ENCODE data around the gene HS6ST3. TPM values are rescaled to one million over a fixed set of nuclear protein-coding genes. Genes with fewer than 3 reads are reported as not detected.
A peak's percentile ranks its signal among the peaks of the same experiment; 100 is the strongest.

HS6ST3 gene
- total RNA-seq, 4 donors from 2014 or later, result 0.08 to 0.47 (median 0.41) TPM

- no peak overlapping the region for H3K4me3 ChIP-seq
- TF ChIP-seq POLR2A (IDR thresholded peaks at IDR 0.05) (no peak), CTCF (IDR thresholded peaks at IDR 0.05) (no peak), EP300 (IDR thresholded peaks at IDR 0.05) (no peak), POLR2AphosphoS5 (IDR thresholded peaks at IDR 0.05) (no peak)
- H3K4me1 ChIP-seq, result peaks cover 16% of the 10 kb centered on the region
- WGBS, result 74% methylated on average over 4 of the region's 4 CpGs
- no peak for DNase-seq (ENCODE audit: low spot score in 2 of 2)
- H3K27me3 ChIP-seq, result no peaks in the 10 kb centered on the region
- H3K27ac ChIP-seq, result no peak overlapping the region
- no peaks in the 10 kb centered on the region for H3K9me3 ChIP-seq
- H3K36me3 ChIP-seq, result no peaks in the 10 kb centered on the region
These were observed 483.7 kb downstream of the HS6ST3 start for GRCh38 chr13:96573563-96573962.

- Histone ChIP-seq H3K27me3 (no peaks in the 10 kb centered on the region), H3K36me3 (no peaks in the 10 kb centered on the region), H3K4me1 (peaks cover 16% of the 10 kb centered on the region), H3K9me3 (no peaks in the 10 kb centered on the region), H3K27ac (peak overlapping the region; percentile 65), H3K4me3 (no peak overlapping the region)
- DNase-seq (ENCODE audit: low spot score in 2 of 2), result peak; percentile 79 to 85
- WGBS, result 54% methylated on average over 14 of the region's 14 CpGs
- TF ChIP-seq POLR2AphosphoS5 (IDR thresholded peaks at IDR 0.05), result peak in 1 of 3 donors; percentile 46
- TF ChIP-seq CTCF (IDR thresholded peaks at IDR 0.05), result no peak
These were observed 485.8 kb downstream of the HS6ST3 start for GRCh38 chr13:96575423-96576320.

- Histone ChIP-seq H3K9me3 (no peaks in the 10 kb centered on the region), H3K4me1 (peaks cover 11% of the 10 kb centered on the region), H3K27ac (no peak overlapping the region), H3K4me3 (no peak overlapping the region), H3K27me3 (no peaks in the 10 kb centered on the region), H3K36me3 (no peaks in the 10 kb centered on the region)
- TF ChIP-seq EP300 (IDR thresholded peaks at IDR 0.05) (no peak), POLR2A (IDR thresholded peaks at IDR 0.05) (no peak), POLR2AphosphoS5 (IDR thresholded peaks at IDR 0.05) (no peak), CTCF (IDR thresholded peaks at IDR 0.05) (no peak)
- no peak for DNase-seq (ENCODE audit: low spot score in 2 of 2)
These were observed 491.8 kb downstream of the HS6ST3 start for GRCh38 chr13:96581741-96582140.

GRCh38 chr13:96615252-96615651 lies 525.3 kb downstream of the HS6ST3 start:
- no peak for DNase-seq (ENCODE audit: low spot score in 2 of 2)
- Histone ChIP-seq H3K27ac (no peak overlapping the region), H3K9me3 (no peaks in the 10 kb centered on the region), H3K4me1 (no peaks in the 10 kb centered on the region), H3K4me3 (no peak overlapping the region), H3K27me3 (no peaks in the 10 kb centered on the region), H3K36me3 (no peaks in the 10 kb centered on the region)
- no peak for TF ChIP-seq EP300 (IDR thresholded peaks at IDR 0.05)
- TF ChIP-seq POLR2AphosphoS5 (IDR thresholded peaks at IDR 0.05), result no peak
- no peak for TF ChIP-seq CTCF (IDR thresholded peaks at IDR 0.05)
- TF ChIP-seq POLR2A (IDR thresholded peaks at IDR 0.05), result no peak
- WGBS, result 89% methylated on average over 1 of the region's 1 CpG

- no peaks in the 10 kb centered on the region for H3K9me3 ChIP-seq
- no peak overlapping the region for H3K27ac ChIP-seq
- no peaks in the 10 kb centered on the region for H3K36me3 ChIP-seq
- H3K4me3 ChIP-seq, result no peak overlapping the region
- no peak for TF ChIP-seq POLR2A (IDR thresholded peaks at IDR 0.05)
- no peaks in the 10 kb centered on the region for H3K4me1 ChIP-seq
- no peaks in the 10 kb centered on the region for H3K27me3 ChIP-seq
- 78% methylated on average over 2 of the region's 2 CpGs for WGBS
- DNase-seq (ENCODE audit: low spot score in 2 of 2), result no peak
These were observed 527.6 kb downstream of the HS6ST3 start for GRCh38 chr13:96617528-96617927.
